HEK293T (cell line): ENCODE data around the gene TRABD2B.

Source experiments
- CTCF ChIA-PET: fragments of 350-600 bp; formaldehyde crosslinking; extraction: SDS; loops from one replicate; lab custom pipeline; 2021; ENCODE audit warnings: antibody characterized with exemption, inconsistent platforms; lab: Yijun Ruan, JAX
- POLR2A ChIA-PET: fragments of 350-600 bp; formaldehyde crosslinking; extraction: SDS; loops from one replicate; lab custom pipeline; 2020; ENCODE audit warnings: antibody characterized with exemption, inconsistent platforms; lab: Yijun Ruan, JAX
- DNase-seq: peaks from one replicate; pipeline ENCODE4 v3.0.0; 2012; ENCODE audit warnings: mixed read lengths; ENCODE audit errors: extremely low spot score
- ARNT ChIP-seq: fragments of 450-650 bp; IDR thresholded peaks from 2 replicates; pipeline ENCODE4 v1.6.1; 2017; ENCODE audit warnings: mild to moderate bottlenecking
- BHLHE40 ChIP-seq: fragments of 450-650 bp; IDR thresholded peaks from 2 replicates; pipeline ENCODE4 v1.6.1; 2016; ENCODE audit warnings: mild to moderate bottlenecking, moderate library complexity, borderline replicate concordance
- CTBP1 ChIP-seq: fragments of 450-650 bp; IDR thresholded peaks from 2 replicates; pipeline ENCODE4 v1.6.1; 2016; ENCODE audit warnings: borderline replicate concordance
- ELF4 ChIP-seq: fragments of 450-650 bp; IDR thresholded peaks from 2 replicates; pipeline ENCODE4 v1.6.1; 2017; ENCODE audit warnings: antibody characterized with exemption
- FOXA1 ChIP-seq: fragments of 450-650 bp; IDR thresholded peaks from 2 replicates; pipeline ENCODE4 v1.6.1; 2016; ENCODE audit warnings: mild to moderate bottlenecking
- FOXK2 ChIP-seq: fragments of 450-650 bp; IDR thresholded peaks from 2 replicates; pipeline ENCODE4 v1.6.1; 2016; ENCODE audit warnings: mild to moderate bottlenecking
- FOXM1 ChIP-seq: fragments of 450-650 bp; IDR thresholded peaks from 2 replicates; pipeline ENCODE4 v1.6.1; 2017; ENCODE audit warnings: mild to moderate bottlenecking, borderline replicate concordance
- HDGF ChIP-seq: fragments of 450-650 bp; IDR thresholded peaks from 2 replicates; pipeline ENCODE4 v1.6.1; 2017; ENCODE audit warnings: antibody characterized with exemption, borderline replicate concordance
- L3MBTL2 ChIP-seq: fragments of 450-650 bp; conservative IDR thresholded peaks from 2 replicates; pipeline ENCODE4 v1.6.1; 2016; ENCODE audit warnings: mild to moderate bottlenecking
- LEF1 ChIP-seq: fragments of 450-650 bp; IDR thresholded peaks from 2 replicates; pipeline ENCODE4 v1.6.1; 2017; ENCODE audit warnings: mild to moderate bottlenecking, borderline replicate concordance
- NFRKB ChIP-seq: fragments of 450-650 bp; IDR thresholded peaks from 2 replicates; pipeline ENCODE4 v1.6.1; 2016; ENCODE audit warnings: mild to moderate bottlenecking, moderate library complexity
- PKNOX1 ChIP-seq: fragments of 450-650 bp; IDR thresholded peaks from 2 replicates; pipeline ENCODE4 v1.6.1; 2016
- SP1 ChIP-seq: fragments of 450-650 bp; IDR thresholded peaks from 2 replicates; pipeline ENCODE4 v1.6.1; 2017
- SUZ12 ChIP-seq: fragments of 450-650 bp; IDR thresholded peaks from 2 replicates; pipeline ENCODE4 v1.6.1; 2016; ENCODE audit warnings: mild to moderate bottlenecking
- TARDBP ChIP-seq: fragments of 450-650 bp; IDR thresholded peaks from 2 replicates; pipeline ENCODE4 v1.6.1; 2016
- ZNF384 ChIP-seq: fragments of 450-650 bp; IDR thresholded peaks from 2 replicates; pipeline ENCODE4 v1.6.1; 2016

TRABD2B gene

GRCh38 chr1:47944561-47944960, 52.6 kb downstream of the TRABD2B start:
- TF ChIP-seq HDGF (no peak), BHLHE40 (no peak), ELF4 (no peak), L3MBTL2 (no peak), FOXM1 (no peak), NFRKB (no peak), TARDBP (no peak), SP1 (no peak), ARNT (no peak), FOXK2 (no peak), LEF1 (no peak), CTBP1 (no peak), ZNF384 (no peak), SUZ12 (no peak), PKNOX1 (no peak), FOXA1 (no peak)
- CTCF ChIA-PET = interaction anchor here (0.6 kb wide), 1 partner anchor 59 kb away, joined by 6 read pairs; no protein-coding TSS in a partner anchor
- DNase-seq = no peak
- POLR2A ChIA-PET = no interaction called here

GRCh38 chr1:47942240-47942629, 55.0 kb downstream of the TRABD2B start:
- TF ChIP-seq BHLHE40 = no peak
- TF ChIP-seq ARNT = no peak
- TF ChIP-seq L3MBTL2 = no peak
- TF ChIP-seq FOXK2 = no peak
- no peak for TF ChIP-seq ELF4
- CTCF ChIA-PET = no interaction called here
- POLR2A ChIA-PET = no interaction called here
- DNase-seq = no peak

- TF ChIP-seq BHLHE40 (no peak), FOXK2 (no peak), HDGF (no peak), FOXM1 (no peak), NFRKB (no peak), TARDBP (no peak), CTBP1 (no peak), SUZ12 (no peak), FOXA1 (no peak), ELF4 (no peak), SP1 (no peak), LEF1 (no peak), L3MBTL2 (no peak), ZNF384 (no peak), PKNOX1 (no peak), ARNT (no peak)
- CTCF ChIA-PET = no interaction called here
- POLR2A ChIA-PET = no interaction called here
- DNase-seq = no peak
Observed at GRCh38 chr1:47941609-47942239, 55.5 kb downstream of the TRABD2B start.

DNA sequence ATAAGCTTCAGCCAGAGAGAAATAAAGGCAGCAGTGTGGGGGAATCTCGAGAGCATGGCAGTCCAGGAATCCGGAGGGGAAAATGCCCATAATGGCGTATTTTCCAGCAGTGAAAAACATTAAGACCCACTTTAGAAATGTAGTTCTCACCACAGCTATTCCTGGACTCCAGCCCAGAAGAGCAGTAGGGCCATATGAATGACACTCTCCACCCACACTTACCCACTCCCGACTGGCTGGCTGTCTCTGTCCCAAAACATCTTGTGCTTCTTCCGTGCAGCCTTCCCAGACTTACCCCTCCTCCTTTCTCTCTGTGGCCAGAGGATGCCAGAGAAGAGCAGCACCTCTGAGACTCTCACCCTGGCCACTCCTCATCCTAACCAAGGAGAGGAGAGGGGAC, 56.4 kb downstream of the TRABD2B start:
- no peak for TF ChIP-seq FOXA1
- no peak for TF ChIP-seq PKNOX1
- TF ChIP-seq LEF1 = no peak
- TF ChIP-seq HDGF = no peak
- no peak for TF ChIP-seq NFRKB
- no peak for TF ChIP-seq BHLHE40
- no peak for TF ChIP-seq SUZ12
- no peak for TF ChIP-seq SP1
- no peak for TF ChIP-seq L3MBTL2
- no peak for TF ChIP-seq ELF4
- no peak for TF ChIP-seq ARNT
- TF ChIP-seq FOXK2 = no peak
- no peak for TF ChIP-seq CTBP1
- no peak for TF ChIP-seq ZNF384
- no peak for TF ChIP-seq TARDBP
- no peak for TF ChIP-seq FOXM1
- CTCF ChIA-PET = no interaction called here
- POLR2A ChIA-PET = no interaction called here
- no peak for DNase-seq

DNA sequence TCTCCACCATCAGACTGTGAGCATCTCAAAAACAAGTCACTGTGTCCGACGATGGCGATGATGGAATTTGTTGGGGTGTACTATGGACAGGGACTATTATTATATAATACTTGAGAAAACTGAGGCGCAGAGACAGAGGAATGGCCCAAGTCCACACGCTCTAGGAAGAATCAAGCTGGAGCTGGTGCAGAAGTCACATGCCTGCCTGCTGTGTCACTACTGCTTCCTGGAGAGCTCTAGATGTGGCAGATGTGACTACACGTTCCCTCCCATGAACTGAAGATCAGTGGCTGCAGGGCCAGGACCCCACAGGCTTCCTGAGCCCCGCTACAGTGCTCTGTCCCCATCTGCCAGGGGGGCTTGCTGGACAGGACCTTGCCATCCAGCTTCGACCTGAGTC, 56.9 kb downstream of the TRABD2B start:
- DNase-seq = no peak
- ChIA-PET POLR2A (no interaction called here), CTCF (no interaction called here)
- no peak for TF ChIP-seq ZNF384
- no peak for TF ChIP-seq PKNOX1
- TF ChIP-seq BHLHE40 = no peak
- no peak for TF ChIP-seq CTBP1
- no peak for TF ChIP-seq FOXM1
- TF ChIP-seq TARDBP = no peak
- no peak for TF ChIP-seq SUZ12
- no peak for TF ChIP-seq LEF1
- TF ChIP-seq NFRKB = no peak
- TF ChIP-seq SP1 = no peak
- TF ChIP-seq ARNT = no peak
- no peak for TF ChIP-seq L3MBTL2
- no peak for TF ChIP-seq ELF4
- no peak for TF ChIP-seq FOXK2
- TF ChIP-seq FOXA1 = no peak
- TF ChIP-seq HDGF = no peak
